ENCODE data around the gene NHS. TPM values are rescaled to one million over a fixed set of nuclear protein-coding genes. Genes with fewer than 3 reads are reported as not detected.

NHS gene
- total RNA-seq, 2 donors from 2014 or later, result under 0.01 to 1.3 TPM

Small RNA genes within 50 kb of the gene (microRNA-seq; reads per million reads assigned to microRNA genes)
- 0 reads per million in 2 donors for gene MIR4768 (ENCODE audit: borderline number of aligned reads in 2 of 2, borderline replicate concordance in 2 of 2)

Small RNA genes within 50 kb of the gene (small RNA-seq; reads per million reads assigned to genes)
- not detected for gene MIR4768
- gene RF01210, result not detected

Data from body of pancreas (tissue), 4 donors.